CD14-positive monocyte (primary cell): ENCODE data around the gene GAN. TPM values are rescaled to one million over a fixed set of nuclear protein-coding genes. Genes with fewer than 3 reads are reported as not detected.
"Not testable (repeated sequence)": the region's sequence is repeated elsewhere in the genome, so short reads cannot be mapped to it uniquely, and the experiment has no call there.

Experiments used
- DNase-seq, 3 donors: peaks; one replicate each; pipeline ENCODE4 v3.0.0-alpha.2; 2011 to 2022
- H2AFZ ChIP-seq: 2 replicates; pipeline ENCODE4 v1.6.0; 2012; ENCODE audit warnings: mild to moderate bottlenecking, low read depth, low read length, inconsistent platforms; ENCODE audit not compliant: insufficient read depth, poor library complexity, severe bottlenecking
- H3K27ac ChIP-seq, 2 donors: 1 replicate in 1 of 2; 2 replicates in 1 of 2; pipeline ENCODE4 v1.5.1; 2012 to 2013; ENCODE audit warnings: low read length in 2 of 2, control low read depth in 1 of 2, inconsistent platforms in 1 of 2, low read depth in 1 of 2, mild to moderate bottlenecking in 1 of 2
- H3K27me3 ChIP-seq, 2 donors: one replicate each; pipeline versions ENCODE4 v1.6.0 to v1.6.1; 2011 to 2013; ENCODE audit warnings: low read length in 2 of 2; ENCODE audit not compliant: control insufficient read depth in 2 of 2, insufficient read depth in 2 of 2
- H3K36me3 ChIP-seq, 2 donors: replicated peaks in 1 of 2; 1 replicate in 1 of 2; 2 replicates in 1 of 2; pipeline versions ENCODE4 v1.5.1 to v1.6.1; 2012 to 2013; ENCODE audit warnings: low read length in 2 of 2, control low read depth in 1 of 2, inconsistent platforms in 1 of 2, mild to moderate bottlenecking in 1 of 2; ENCODE audit not compliant: insufficient read depth in 2 of 2, control insufficient read depth in 1 of 2
- H3K4me1 ChIP-seq, 2 donors: 1 replicate in 1 of 2; 2 replicates in 1 of 2; pipeline versions ENCODE4 v1.5.1 to v1.6.1; 2012 to 2013; ENCODE audit warnings: low read length in 2 of 2, control low read depth in 1 of 2, inconsistent platforms in 1 of 2, mild to moderate bottlenecking in 1 of 2, moderate library complexity in 1 of 2; ENCODE audit not compliant: insufficient read depth in 2 of 2, control insufficient read depth in 1 of 2
- H3K4me2 ChIP-seq: replicated peaks from 2 replicates; pipeline ENCODE3; 2012; ENCODE audit warnings: low read length, moderate library complexity, mild to moderate bottlenecking; ENCODE audit not compliant: poor library complexity, severe bottlenecking; ENCODE audit errors: extremely low read depth
- H3K4me3 ChIP-seq, 3 experiments: fragments of 200-600 bp in 1 of 3; sonication (generic) in 1 of 3; replicated peaks in 1 of 3; 1 replicate in 2 of 3; 2 replicates in 1 of 3; pipeline ENCODE4 v1.5.1; 2011 to 2013; ENCODE audit warnings: low read length in 3 of 3, mild to moderate bottlenecking in 3 of 3, control low read depth in 2 of 3, low read depth in 2 of 3, inconsistent platforms in 1 of 3, moderate library complexity in 1 of 3
- H3K79me2 ChIP-seq: 2 replicates; pipeline ENCODE4 v1.6.0; 2012; ENCODE audit warnings: mild to moderate bottlenecking, control low read depth, inconsistent platforms, low read length, moderate library complexity; ENCODE audit not compliant: insufficient read depth
- H3K9ac ChIP-seq: 2 replicates; pipeline ENCODE4 v1.6.0; 2017; ENCODE audit warnings: low read length, mild to moderate bottlenecking; ENCODE audit not compliant: insufficient read depth, poor library complexity, severe bottlenecking
- H3K9me3 ChIP-seq, 2 donors: replicated peaks in 1 of 2; 1 replicate in 1 of 2; 2 replicates in 1 of 2; pipeline versions ENCODE4 v1.5.1 to v1.6.1; 2012 to 2013; ENCODE audit warnings: low read length in 2 of 2, control low read depth in 1 of 2; ENCODE audit not compliant: control insufficient read depth in 1 of 2, insufficient read depth in 1 of 2
- H4K20me1 ChIP-seq: 2 replicates; pipeline ENCODE4 v1.6.0; 2012; ENCODE audit warnings: mild to moderate bottlenecking, low read length, control low read depth, moderate library complexity; ENCODE audit not compliant: insufficient read depth
- H3K27ac Mint-ChIP-seq, 7 donors: one replicate each; pipeline ENCODE4 v1.8.0; 2020; ENCODE audit warnings: mild to moderate bottlenecking in 7 of 7, mixed read lengths in 7 of 7, moderate library complexity in 6 of 7, inconsistent platforms in 2 of 7
- H3K27me3 Mint-ChIP-seq, 3 donors: one replicate each; pipeline ENCODE4 v1.8.0; 2021 to 2022; ENCODE audit warnings: low read depth in 3 of 3, mild to moderate bottlenecking in 3 of 3, mixed read lengths in 3 of 3, moderate library complexity in 3 of 3, inconsistent platforms in 1 of 3
- H3K36me3 Mint-ChIP-seq, 2 donors: one replicate each; pipeline ENCODE4 v1.8.0; 2020; ENCODE audit warnings: mixed read lengths in 2 of 2, inconsistent platforms in 1 of 2, mild to moderate bottlenecking in 1 of 2
- H3K4me1 Mint-ChIP-seq: one replicate; pipeline ENCODE4 v1.8.0; 2020; ENCODE audit warnings: mild to moderate bottlenecking, mixed read lengths
- H3K4me3 Mint-ChIP-seq, 2 donors: one replicate each; pipeline ENCODE4 v1.8.0; 2020; ENCODE audit warnings: mild to moderate bottlenecking in 2 of 2, mixed read lengths in 2 of 2, moderate library complexity in 1 of 2
- H3K9me3 Mint-ChIP-seq, 7 donors: one replicate each; pipeline ENCODE4 v1.8.0; 2020 to 2022; ENCODE audit warnings: mixed read lengths in 7 of 7, mild to moderate bottlenecking in 6 of 7, moderate library complexity in 6 of 7, inconsistent platforms in 2 of 7
- WGBS: methylation state at CpG from one replicate; pipeline ENCODE4 v1.1.5; 2013; ENCODE audit warnings: missing lambda C conversion rate; ENCODE audit not compliant: insufficient coverage; 5-methylcytosine and 5-hydroxymethylcytosine counted together
- intact Hi-C, 2 donors: fragments of 100-400 bp; cut with micrococcal nuclease; formaldehyde crosslinking; loops; one replicate each; pipeline versions ENCODE4 v1.15.0 to v1.15.1; 2023
- polyA plus RNA-seq, 3 donors: library from polyadenylated mRNA; depleted of rRNA in 1 of 3; unstranded in 2 of 3; stranded (reverse) in 1 of 3; fragments of 300-500 nt in 2 of 3; fragments of >200 nt in 1 of 3; fragmentation: Illumina TruSeq in 2 of 3; gene quantifications; 1 replicate in 2 of 3; 2 replicates in 1 of 3; pipeline ENCODE4 v1.2.3, GENCODE V29; 2012 to 2021
- TF ChIP-seq, protein P1 (sequence below): fragments of 200-600 bp; IDR thresholded peaks from one replicate; pipeline ENCODE4 v1.8.0; 2022; ENCODE audit warnings: antibody characterized with exemption, mild to moderate bottlenecking

Gene GAN
- polyA plus RNA-seq, 3 donors: 0.89 to 1.2 (median 1.0) TPM

DNA sequence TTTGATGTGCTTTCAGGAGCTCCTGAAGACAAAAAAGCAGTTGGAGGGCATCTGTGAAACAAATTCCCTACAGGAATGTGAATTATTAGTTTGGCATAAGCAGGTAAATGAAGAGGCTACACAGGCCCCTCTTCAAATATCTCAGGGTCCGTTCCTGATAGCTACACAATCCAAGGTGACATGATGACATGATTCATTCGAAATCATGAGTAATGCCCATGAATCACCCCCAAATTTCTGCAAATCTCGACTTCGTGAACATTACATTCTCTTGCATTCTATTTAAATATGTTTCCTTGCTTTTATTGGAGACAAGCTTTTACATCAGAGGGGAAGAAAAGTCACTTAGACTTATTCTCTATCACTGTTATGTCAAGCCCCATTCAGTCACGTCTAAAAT, 22.3 kb downstream of the GAN start:
- no peak overlapping the region for H3K9ac ChIP-seq
- no peak for DNase-seq
- H3K36me3 ChIP-seq: no peaks in the 10 kb centered on the region
- Mint-ChIP-seq H3K9me3 (peaks cover 0 to 7% (median 2%) of the 10 kb centered on the region in 7 donors), H3K27me3 (peaks cover 0 to 2% (median 0%) of the 10 kb centered on the region in 3 donors), H3K4me3 (no peak overlapping the region), H3K36me3 (peaks cover 0 to 4% of the 10 kb centered on the region in 2 donors), H3K4me1 (peaks cover 3% of the 10 kb centered on the region), H3K27ac (no peak overlapping the region)
- no peaks in the 10 kb centered on the region for H4K20me1 ChIP-seq
- H3K9me3 ChIP-seq: no peaks in the 10 kb centered on the region
- H3K79me2 ChIP-seq: no peaks in the 10 kb centered on the region
- TF ChIP-seq, protein P1, sequence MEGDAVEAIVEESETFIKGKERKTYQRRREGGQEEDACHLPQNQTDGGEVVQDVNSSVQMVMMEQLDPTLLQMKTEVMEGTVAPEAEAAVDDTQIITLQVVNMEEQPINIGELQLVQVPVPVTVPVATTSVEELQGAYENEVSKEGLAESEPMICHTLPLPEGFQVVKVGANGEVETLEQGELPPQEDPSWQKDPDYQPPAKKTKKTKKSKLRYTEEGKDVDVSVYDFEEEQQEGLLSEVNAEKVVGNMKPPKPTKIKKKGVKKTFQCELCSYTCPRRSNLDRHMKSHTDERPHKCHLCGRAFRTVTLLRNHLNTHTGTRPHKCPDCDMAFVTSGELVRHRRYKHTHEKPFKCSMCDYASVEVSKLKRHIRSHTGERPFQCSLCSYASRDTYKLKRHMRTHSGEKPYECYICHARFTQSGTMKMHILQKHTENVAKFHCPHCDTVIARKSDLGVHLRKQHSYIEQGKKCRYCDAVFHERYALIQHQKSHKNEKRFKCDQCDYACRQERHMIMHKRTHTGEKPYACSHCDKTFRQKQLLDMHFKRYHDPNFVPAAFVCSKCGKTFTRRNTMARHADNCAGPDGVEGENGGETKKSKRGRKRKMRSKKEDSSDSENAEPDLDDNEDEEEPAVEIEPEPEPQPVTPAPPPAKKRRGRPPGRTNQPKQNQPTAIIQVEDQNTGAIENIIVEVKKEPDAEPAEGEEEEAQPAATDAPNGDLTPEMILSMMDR: no peak
- H3K4me1 ChIP-seq: no peaks in the 10 kb centered on the region
- no peak overlapping the region for H2AFZ ChIP-seq
- intact Hi-C loops: no loop called here
- WGBS: 80% methylated on average over 1 of the region's 5 CpGs
- no peak overlapping the region for H3K4me2 ChIP-seq
- H3K27me3 ChIP-seq: no peaks in the 10 kb centered on the region
- no peak overlapping the region for H3K27ac ChIP-seq
- H3K4me3 ChIP-seq: no peak overlapping the region

DNA sequence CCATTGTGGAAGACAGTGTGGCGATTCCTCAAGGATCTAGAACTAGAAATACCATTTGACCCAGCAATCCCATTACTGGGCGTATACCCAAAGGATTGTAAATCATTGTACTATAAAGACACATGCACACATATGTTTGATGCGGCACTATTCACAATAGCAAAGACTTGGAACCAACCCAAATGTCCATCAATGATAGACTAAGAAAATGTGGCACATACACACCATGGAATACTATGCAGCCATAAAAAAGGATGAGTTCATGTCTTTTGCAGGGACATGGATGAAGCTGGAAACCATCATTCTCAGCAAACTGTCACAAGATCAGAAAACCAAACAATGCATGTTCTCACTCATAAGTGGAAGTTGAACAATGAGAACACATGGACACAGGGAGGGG, 30.4 kb downstream of the GAN start:
- H3K27ac Mint-ChIP-seq, H2AFZ ChIP-seq, H3K9ac ChIP-seq, H3K36me3 Mint-ChIP-seq, H3K79me2 ChIP-seq, H3K4me3 Mint-ChIP-seq, H3K4me1 ChIP-seq, intact Hi-C loops, H4K20me1 ChIP-seq, H3K27me3 ChIP-seq, DNase-seq, H3K27ac ChIP-seq, H3K27me3 Mint-ChIP-seq, H3K4me2 ChIP-seq, H3K36me3 ChIP-seq, H3K4me1 Mint-ChIP-seq, H3K4me3 ChIP-seq: not testable (repeated sequence)
- peaks cover 16 to 47% (median 36%) of the 10 kb centered on the region in 7 donors for H3K9me3 Mint-ChIP-seq
- peaks cover 14 to 20% of the 10 kb centered on the region in 2 donors for H3K9me3 ChIP-seq
- WGBS: no CpG with 5 or more reads among the region's 3 CpGs
